CD14-positive monocyte (primary cell): ENCODE data around the gene KIRREL3. TPM values are rescaled to one million over a fixed set of nuclear protein-coding genes. Genes with fewer than 3 reads are reported as not detected.

ENCODE experiments used
- DNase-seq, 3 donors: peaks; one replicate each; pipeline ENCODE4 v3.0.0-alpha.2; 2011 to 2022
- H2AFZ ChIP-seq: 2 replicates; pipeline ENCODE4 v1.6.0; 2012; ENCODE audit warnings: mild to moderate bottlenecking, low read depth, low read length, inconsistent platforms; ENCODE audit not compliant: insufficient read depth, poor library complexity, severe bottlenecking
- H3K27ac ChIP-seq, 2 donors: 1 replicate in 1 of 2; 2 replicates in 1 of 2; pipeline ENCODE4 v1.5.1; 2012 to 2013; ENCODE audit warnings: low read length in 2 of 2, control low read depth in 1 of 2, inconsistent platforms in 1 of 2, low read depth in 1 of 2, mild to moderate bottlenecking in 1 of 2
- H3K27me3 ChIP-seq, 2 donors: one replicate each; pipeline versions ENCODE4 v1.6.0 to v1.6.1; 2011 to 2013; ENCODE audit warnings: low read length in 2 of 2; ENCODE audit not compliant: control insufficient read depth in 2 of 2, insufficient read depth in 2 of 2
- H3K36me3 ChIP-seq, 2 donors: replicated peaks in 1 of 2; 1 replicate in 1 of 2; 2 replicates in 1 of 2; pipeline versions ENCODE4 v1.5.1 to v1.6.1; 2012 to 2013; ENCODE audit warnings: low read length in 2 of 2, control low read depth in 1 of 2, inconsistent platforms in 1 of 2, mild to moderate bottlenecking in 1 of 2; ENCODE audit not compliant: insufficient read depth in 2 of 2, control insufficient read depth in 1 of 2
- H3K4me1 ChIP-seq, 2 donors: 1 replicate in 1 of 2; 2 replicates in 1 of 2; pipeline versions ENCODE4 v1.5.1 to v1.6.1; 2012 to 2013; ENCODE audit warnings: low read length in 2 of 2, control low read depth in 1 of 2, inconsistent platforms in 1 of 2, mild to moderate bottlenecking in 1 of 2, moderate library complexity in 1 of 2; ENCODE audit not compliant: insufficient read depth in 2 of 2, control insufficient read depth in 1 of 2
- H3K4me2 ChIP-seq: replicated peaks from 2 replicates; pipeline ENCODE3; 2012; ENCODE audit warnings: low read length, moderate library complexity, mild to moderate bottlenecking; ENCODE audit not compliant: poor library complexity, severe bottlenecking; ENCODE audit errors: extremely low read depth
- H3K4me3 ChIP-seq, 3 experiments: fragments of 200-600 bp in 1 of 3; sonication (generic) in 1 of 3; replicated peaks in 1 of 3; 1 replicate in 2 of 3; 2 replicates in 1 of 3; pipeline ENCODE4 v1.5.1; 2011 to 2013; ENCODE audit warnings: low read length in 3 of 3, mild to moderate bottlenecking in 3 of 3, control low read depth in 2 of 3, low read depth in 2 of 3, inconsistent platforms in 1 of 3, moderate library complexity in 1 of 3
- H3K79me2 ChIP-seq: 2 replicates; pipeline ENCODE4 v1.6.0; 2012; ENCODE audit warnings: mild to moderate bottlenecking, control low read depth, inconsistent platforms, low read length, moderate library complexity; ENCODE audit not compliant: insufficient read depth
- H3K9ac ChIP-seq: 2 replicates; pipeline ENCODE4 v1.6.0; 2017; ENCODE audit warnings: low read length, mild to moderate bottlenecking; ENCODE audit not compliant: insufficient read depth, poor library complexity, severe bottlenecking
- H3K9me3 ChIP-seq, 2 donors: replicated peaks in 1 of 2; 1 replicate in 1 of 2; 2 replicates in 1 of 2; pipeline versions ENCODE4 v1.5.1 to v1.6.1; 2012 to 2013; ENCODE audit warnings: low read length in 2 of 2, control low read depth in 1 of 2; ENCODE audit not compliant: control insufficient read depth in 1 of 2, insufficient read depth in 1 of 2
- H4K20me1 ChIP-seq: 2 replicates; pipeline ENCODE4 v1.6.0; 2012; ENCODE audit warnings: mild to moderate bottlenecking, low read length, control low read depth, moderate library complexity; ENCODE audit not compliant: insufficient read depth
- H3K27ac Mint-ChIP-seq, 7 donors: one replicate each; pipeline ENCODE4 v1.8.0; 2020; ENCODE audit warnings: mild to moderate bottlenecking in 7 of 7, mixed read lengths in 7 of 7, moderate library complexity in 6 of 7, inconsistent platforms in 2 of 7
- H3K27me3 Mint-ChIP-seq, 3 donors: one replicate each; pipeline ENCODE4 v1.8.0; 2021 to 2022; ENCODE audit warnings: low read depth in 3 of 3, mild to moderate bottlenecking in 3 of 3, mixed read lengths in 3 of 3, moderate library complexity in 3 of 3, inconsistent platforms in 1 of 3
- H3K36me3 Mint-ChIP-seq, 2 donors: one replicate each; pipeline ENCODE4 v1.8.0; 2020; ENCODE audit warnings: mixed read lengths in 2 of 2, inconsistent platforms in 1 of 2, mild to moderate bottlenecking in 1 of 2
- H3K4me1 Mint-ChIP-seq: one replicate; pipeline ENCODE4 v1.8.0; 2020; ENCODE audit warnings: mild to moderate bottlenecking, mixed read lengths
- H3K4me3 Mint-ChIP-seq, 2 donors: one replicate each; pipeline ENCODE4 v1.8.0; 2020; ENCODE audit warnings: mild to moderate bottlenecking in 2 of 2, mixed read lengths in 2 of 2, moderate library complexity in 1 of 2
- H3K9me3 Mint-ChIP-seq, 7 donors: one replicate each; pipeline ENCODE4 v1.8.0; 2020 to 2022; ENCODE audit warnings: mixed read lengths in 7 of 7, mild to moderate bottlenecking in 6 of 7, moderate library complexity in 6 of 7, inconsistent platforms in 2 of 7
- WGBS: methylation state at CpG from one replicate; pipeline ENCODE4 v1.1.5; 2013; ENCODE audit warnings: missing lambda C conversion rate; ENCODE audit not compliant: insufficient coverage; 5-methylcytosine and 5-hydroxymethylcytosine counted together
- intact Hi-C, 2 donors: fragments of 100-400 bp; cut with micrococcal nuclease; formaldehyde crosslinking; loops; one replicate each; pipeline versions ENCODE4 v1.15.0 to v1.15.1; 2023
- polyA plus RNA-seq, 3 donors: library from polyadenylated mRNA; depleted of rRNA in 1 of 3; unstranded in 2 of 3; stranded (reverse) in 1 of 3; fragments of 300-500 nt in 2 of 3; fragments of >200 nt in 1 of 3; fragmentation: Illumina TruSeq in 2 of 3; gene quantifications; 1 replicate in 2 of 3; 2 replicates in 1 of 3; pipeline ENCODE4 v1.2.3, GENCODE V29; 2012 to 2021
- TF ChIP-seq, protein P1 (sequence below): fragments of 200-600 bp; IDR thresholded peaks from one replicate; pipeline ENCODE4 v1.8.0; 2022; ENCODE audit warnings: antibody characterized with exemption, mild to moderate bottlenecking

KIRREL3 gene
- polyA plus RNA-seq, 3 donors = not detected

DNA sequence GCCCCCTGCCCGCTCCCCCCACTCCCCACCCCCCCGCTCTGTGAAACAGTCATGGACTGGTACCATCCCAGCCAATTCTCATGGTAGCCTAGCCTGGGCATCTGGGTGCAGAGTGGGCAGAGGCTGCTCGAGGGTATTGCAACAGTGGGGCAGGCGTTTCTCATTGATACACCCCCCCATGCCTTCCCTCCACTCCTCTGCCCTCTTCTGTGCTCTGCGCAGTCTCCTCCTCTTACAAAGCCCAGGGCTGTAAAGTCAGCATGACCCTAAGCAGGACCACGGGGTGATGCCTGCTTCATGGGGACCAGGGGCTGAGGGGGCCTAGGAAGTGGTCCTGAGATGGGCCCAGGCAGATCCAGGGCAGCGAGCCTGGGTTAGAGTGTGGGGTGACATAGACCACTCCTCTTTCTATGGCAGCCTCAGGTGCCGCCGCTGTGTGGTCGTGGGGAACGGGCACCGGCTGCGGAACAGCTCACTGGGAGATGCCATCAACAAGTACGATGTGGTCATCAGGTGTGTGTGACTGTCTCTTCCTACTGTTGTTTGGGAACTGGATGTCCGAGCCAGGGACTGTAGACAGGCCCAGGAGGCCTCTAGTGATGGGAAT lies 592.8 kb downstream of the KIRREL3 start:
- no peak overlapping the region for H3K27ac ChIP-seq
- H3K27me3 Mint-ChIP-seq = no peaks in the 10 kb centered on the region

DNA sequence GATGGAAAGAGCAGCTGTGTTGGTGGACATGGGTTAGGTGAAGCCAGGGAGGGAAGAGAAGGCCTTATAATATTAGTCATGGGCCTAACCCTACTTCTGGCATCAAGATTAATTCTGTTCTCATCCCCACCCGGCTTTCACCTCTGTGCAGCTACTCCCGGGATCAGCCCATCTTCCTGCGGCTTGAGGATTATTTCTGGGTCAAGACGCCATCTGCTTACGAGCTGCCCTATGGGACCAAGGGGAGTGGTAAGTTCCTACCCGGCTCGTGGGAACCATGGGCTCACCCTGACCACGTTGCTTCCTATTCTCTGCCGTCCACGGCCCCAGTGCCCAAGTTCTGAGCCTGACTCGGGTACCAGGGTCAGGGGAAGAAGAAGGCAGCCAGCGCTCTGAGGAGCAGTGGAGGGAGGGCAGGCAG lies 593.5 kb downstream of the KIRREL3 start:
- Histone ChIP-seq H3K9ac (no peak overlapping the region), H4K20me1 (no peaks in the 10 kb centered on the region), H3K4me1 (peaks cover 3 to 9% of the 10 kb centered on the region in 2 donors), H2AFZ (no peak overlapping the region), H3K36me3 (peaks cover 32 to 54% of the 10 kb centered on the region in 2 donors), H3K79me2 (no peaks in the 10 kb centered on the region), H3K4me3 (no peak overlapping the region), H3K27me3 (no peaks in the 10 kb centered on the region), H3K4me2 (no peak overlapping the region), H3K27ac (no peak overlapping the region), H3K9me3 (no peaks in the 10 kb centered on the region)
- no peak for DNase-seq
- Mint-ChIP-seq H3K9me3 (no peaks in the 10 kb centered on the region), H3K27me3 (no peaks in the 10 kb centered on the region), H3K4me3 (no peak overlapping the region), H3K36me3 (peaks cover 39 to 54% of the 10 kb centered on the region in 2 donors), H3K27ac (peak overlapping the region in 1 of 7 donors; percentile 25), H3K4me1 (peaks cover 8% of the 10 kb centered on the region)
- 63% methylated on average over 11 of the region's 12 CpGs for WGBS
- intact Hi-C loops = no loop called here
- TF ChIP-seq, protein P1, sequence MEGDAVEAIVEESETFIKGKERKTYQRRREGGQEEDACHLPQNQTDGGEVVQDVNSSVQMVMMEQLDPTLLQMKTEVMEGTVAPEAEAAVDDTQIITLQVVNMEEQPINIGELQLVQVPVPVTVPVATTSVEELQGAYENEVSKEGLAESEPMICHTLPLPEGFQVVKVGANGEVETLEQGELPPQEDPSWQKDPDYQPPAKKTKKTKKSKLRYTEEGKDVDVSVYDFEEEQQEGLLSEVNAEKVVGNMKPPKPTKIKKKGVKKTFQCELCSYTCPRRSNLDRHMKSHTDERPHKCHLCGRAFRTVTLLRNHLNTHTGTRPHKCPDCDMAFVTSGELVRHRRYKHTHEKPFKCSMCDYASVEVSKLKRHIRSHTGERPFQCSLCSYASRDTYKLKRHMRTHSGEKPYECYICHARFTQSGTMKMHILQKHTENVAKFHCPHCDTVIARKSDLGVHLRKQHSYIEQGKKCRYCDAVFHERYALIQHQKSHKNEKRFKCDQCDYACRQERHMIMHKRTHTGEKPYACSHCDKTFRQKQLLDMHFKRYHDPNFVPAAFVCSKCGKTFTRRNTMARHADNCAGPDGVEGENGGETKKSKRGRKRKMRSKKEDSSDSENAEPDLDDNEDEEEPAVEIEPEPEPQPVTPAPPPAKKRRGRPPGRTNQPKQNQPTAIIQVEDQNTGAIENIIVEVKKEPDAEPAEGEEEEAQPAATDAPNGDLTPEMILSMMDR = no peak

More for the DNA sequence above, 592.8 kb downstream of the KIRREL3 start:
- H3K36me3 Mint-ChIP-seq = peaks cover 40 to 57% of the 10 kb centered on the region in 2 donors
- Histone ChIP-seq H4K20me1 (no peaks in the 10 kb centered on the region), H3K9me3 (no peaks in the 10 kb centered on the region), H2AFZ (no peak overlapping the region), H3K9ac (no peak overlapping the region), H3K4me3 (no peak overlapping the region), H3K79me2 (no peaks in the 10 kb centered on the region), H3K4me1 (peaks cover 3 to 9% of the 10 kb centered on the region in 2 donors), H3K36me3 (peaks cover 32 to 61% of the 10 kb centered on the region in 2 donors), H3K27me3 (no peaks in the 10 kb centered on the region), H3K4me2 (no peak overlapping the region)
- peaks cover 8% of the 10 kb centered on the region for H3K4me1 Mint-ChIP-seq
- 80% methylated on average over 1 of the region's 15 CpGs for WGBS
- H3K4me3 Mint-ChIP-seq = no peak overlapping the region
- intact Hi-C loops = no loop called here
- TF ChIP-seq, protein P1 = no peak
- H3K27ac Mint-ChIP-seq = peak overlapping the region in 1 of 7 donors; percentile 33
- DNase-seq = no peak
- no peaks in the 10 kb centered on the region for H3K9me3 Mint-ChIP-seq
